Suprapubic skin (tissue), 4 donors: Measurements from ENCODE around the gene MAMDC4. TPM values are rescaled to one million over a fixed set of nuclear protein-coding genes. Genes with fewer than 3 reads are reported as not detected.

Source experiments
- DNase-seq, 2 donors: peaks; one replicate each; pipeline ENCODE4 v3.0.0-alpha.2; 2019; ENCODE audit warnings: low spot score in 2 of 2
- H3K27ac ChIP-seq: fragments of 200-600 bp; sonication (generic); one replicate; pipeline ENCODE4 v1.5.1; 2019
- H3K27me3 ChIP-seq: fragments of 200-600 bp; sonication (generic); one replicate; pipeline ENCODE4 v1.5.1; 2019
- H3K36me3 ChIP-seq: fragments of 200-600 bp; sonication (generic); one replicate; pipeline ENCODE4 v1.5.1; 2019
- H3K4me1 ChIP-seq: fragments of 200-600 bp; sonication (generic); one replicate; pipeline ENCODE4 v1.5.1; 2019
- H3K4me3 ChIP-seq: fragments of 200-600 bp; sonication (generic); one replicate; pipeline ENCODE4 v1.5.1; 2019; ENCODE audit warnings: mild to moderate bottlenecking
- H3K9me3 ChIP-seq: fragments of 200-600 bp; sonication (generic); one replicate; pipeline ENCODE4 v1.5.1; 2019
- EP300 ChIP-seq: sonication (generic); formaldehyde crosslinking; IDR thresholded peaks from one replicate; pipeline ENCODE4 v1.6.1; 2017; ENCODE audit warnings: antibody characterized with exemption
- POLR2A ChIP-seq, 2 donors: fragments of 450-650 bp; IDR thresholded peaks; one replicate each; pipeline ENCODE4 v1.6.1; 2017; ENCODE audit warnings: antibody characterized with exemption in 2 of 2, mild to moderate bottlenecking in 2 of 2, moderate library complexity in 2 of 2
- POLR2AphosphoS5 ChIP-seq, 3 donors: sonication (generic); formaldehyde crosslinking; IDR thresholded peaks; one replicate each; pipeline ENCODE4 v1.6.1; 2017; ENCODE audit warnings: antibody characterized with exemption in 3 of 3
- WGBS: methylation state at CpG from one replicate; pipeline ENCODE4 v1.1.5; 2018; 5-methylcytosine and 5-hydroxymethylcytosine counted together
- total RNA-seq, 4 donors: library from RNA; depleted of rRNA; stranded (reverse); fragments of >200 nt; gene quantifications; one replicate each; pipeline ENCODE4 v1.1.0, GENCODE V29; 2016
- TF ChIP-seq, protein P1 (sequence below), 2 donors: fragments of 200-600 bp in 1 of 2; fragments of 450-650 bp in 1 of 2; sonication (generic) in 1 of 2; IDR thresholded peaks; one replicate each; pipeline ENCODE4 v1.5.1; 2016 to 2019; ENCODE audit warnings: antibody characterized with exemption in 2 of 2, mild to moderate bottlenecking in 1 of 2, moderate library complexity in 1 of 2

Gene MAMDC4
- total RNA-seq, 4 donors from 2014 or later, result 1.3 to 3.9 (median 1.8) TPM

DNA sequence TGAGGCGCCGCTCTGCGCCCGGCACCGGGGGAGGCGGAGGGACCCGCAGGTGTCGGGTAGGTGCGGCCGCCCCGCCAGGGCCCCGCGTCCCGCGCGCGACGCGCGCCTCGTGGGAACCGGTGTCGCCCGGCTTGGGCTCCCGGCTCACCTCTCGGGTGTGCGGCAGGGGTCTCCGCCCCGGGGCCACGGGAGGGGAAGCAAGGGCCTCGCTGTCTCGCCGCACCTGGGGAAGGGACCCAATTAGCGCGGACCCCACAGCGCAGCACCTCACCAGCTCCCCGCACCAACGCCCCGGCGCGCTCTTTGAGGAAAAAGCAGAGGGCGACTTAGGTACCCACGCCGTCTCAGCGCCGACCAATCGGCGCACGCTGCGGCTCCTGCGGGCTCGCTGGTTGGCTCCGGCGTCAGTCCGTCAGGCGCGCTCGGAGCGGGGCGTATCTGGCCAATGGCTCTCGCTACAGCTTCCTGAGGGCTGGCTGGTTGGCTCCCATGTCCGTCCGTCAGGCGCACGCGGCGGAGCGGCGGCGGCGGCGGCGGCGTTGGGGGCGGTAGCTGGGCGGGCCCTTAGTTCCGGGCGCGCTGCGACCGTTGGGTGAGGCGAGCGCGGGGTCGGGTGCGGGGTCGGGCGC lies 33.9 kb downstream of the MAMDC4 start, which contains the start of gene TRAF2:
Gene TRAF2, plus strand, starts transcription at position 567 of the 629 bp plus-strand sequence. CDS start 12,225 bp downstream, outside the sequence.
- Histone ChIP-seq H3K9me3 (no peaks in the 10 kb centered on the region), H3K27ac (peak within 1 kb of the TSS; percentile 85), H3K4me1 (peaks cover 43% of the 10 kb centered on the region), H3K27me3 (no peaks in the 10 kb centered on the region), H3K4me3 (peak within 1 kb of the TSS; percentile 98), H3K36me3 (no peaks in the 10 kb centered on the region)
- DNase-seq, result peak; percentile 97 to 98
- TF ChIP-seq, protein P1, sequence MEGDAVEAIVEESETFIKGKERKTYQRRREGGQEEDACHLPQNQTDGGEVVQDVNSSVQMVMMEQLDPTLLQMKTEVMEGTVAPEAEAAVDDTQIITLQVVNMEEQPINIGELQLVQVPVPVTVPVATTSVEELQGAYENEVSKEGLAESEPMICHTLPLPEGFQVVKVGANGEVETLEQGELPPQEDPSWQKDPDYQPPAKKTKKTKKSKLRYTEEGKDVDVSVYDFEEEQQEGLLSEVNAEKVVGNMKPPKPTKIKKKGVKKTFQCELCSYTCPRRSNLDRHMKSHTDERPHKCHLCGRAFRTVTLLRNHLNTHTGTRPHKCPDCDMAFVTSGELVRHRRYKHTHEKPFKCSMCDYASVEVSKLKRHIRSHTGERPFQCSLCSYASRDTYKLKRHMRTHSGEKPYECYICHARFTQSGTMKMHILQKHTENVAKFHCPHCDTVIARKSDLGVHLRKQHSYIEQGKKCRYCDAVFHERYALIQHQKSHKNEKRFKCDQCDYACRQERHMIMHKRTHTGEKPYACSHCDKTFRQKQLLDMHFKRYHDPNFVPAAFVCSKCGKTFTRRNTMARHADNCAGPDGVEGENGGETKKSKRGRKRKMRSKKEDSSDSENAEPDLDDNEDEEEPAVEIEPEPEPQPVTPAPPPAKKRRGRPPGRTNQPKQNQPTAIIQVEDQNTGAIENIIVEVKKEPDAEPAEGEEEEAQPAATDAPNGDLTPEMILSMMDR (IDR thresholded peaks at IDR 0.05), result no peak
- peak in 1 of 3 donors; percentile 81 for TF ChIP-seq POLR2AphosphoS5 (IDR thresholded peaks at IDR 0.05)
- WGBS, result no CpG with 5 or more reads among the region's 88 CpGs

DNA sequence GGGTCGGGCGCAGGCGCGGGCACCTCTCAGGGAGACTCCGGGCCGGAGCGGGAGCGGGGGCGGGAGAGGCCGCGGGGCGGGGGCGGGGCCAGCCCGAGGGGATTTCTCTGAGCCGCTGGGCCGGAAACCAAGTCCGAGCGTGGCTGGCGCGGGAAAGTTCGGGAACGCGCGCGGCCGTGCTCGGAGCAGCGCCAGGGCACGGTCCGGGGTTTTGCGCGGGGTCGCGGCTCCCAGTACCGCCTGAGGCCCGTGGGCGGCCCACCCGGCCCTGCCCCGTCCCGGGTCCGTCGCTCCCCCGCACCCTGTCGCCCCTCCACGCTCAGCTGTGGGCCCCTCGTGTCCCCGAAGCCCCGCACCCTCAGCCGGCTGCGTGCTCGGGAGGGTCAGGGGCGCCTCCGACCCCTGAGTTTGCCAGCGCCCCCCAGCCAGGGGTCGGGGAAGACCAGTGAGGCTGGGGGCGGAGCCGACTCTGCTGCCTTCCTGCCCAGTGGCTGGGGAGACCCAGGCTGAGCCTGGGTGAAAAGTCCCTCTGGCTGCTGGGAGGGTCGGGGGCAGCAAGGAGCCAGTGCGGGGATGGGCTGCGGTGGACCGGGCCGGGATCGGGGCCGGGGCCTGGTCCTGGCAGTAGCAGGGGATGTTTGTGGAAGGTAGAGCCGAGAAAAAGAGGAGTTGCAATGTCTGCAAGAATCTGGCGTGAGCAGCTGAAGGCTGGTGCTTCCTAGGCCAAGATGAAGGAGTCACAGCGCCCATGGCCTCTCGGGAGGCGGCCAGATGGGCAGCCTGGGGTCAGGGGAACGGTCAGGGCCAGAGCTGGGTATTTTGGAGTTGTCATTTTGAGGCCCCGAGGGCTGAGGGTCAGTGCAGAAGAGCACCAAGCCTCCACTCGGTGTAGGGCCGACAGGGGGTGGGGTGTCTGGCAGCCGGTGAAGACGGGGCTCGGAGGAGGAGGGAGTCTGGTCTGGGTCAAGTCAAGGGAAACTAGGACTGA lies 34.8 kb downstream of the MAMDC4 start:
- Histone ChIP-seq H3K4me3 (peak overlapping the region; percentile 98), H3K27me3 (no peaks in the 10 kb centered on the region), H3K9me3 (no peaks in the 10 kb centered on the region), H3K4me1 (peaks cover 37% of the 10 kb centered on the region), H3K27ac (peak overlapping the region; percentile 85), H3K36me3 (no peaks in the 10 kb centered on the region)
- WGBS, result 9% methylated on average over 14 of the region's 76 CpGs
- no peak for DNase-seq
- TF ChIP-seq POLR2AphosphoS5 (IDR thresholded peaks at IDR 0.05) (no peak), POLR2A (IDR thresholded peaks at IDR 0.05) (no peak), EP300 (no peak)
- TF ChIP-seq, protein P1 (IDR thresholded peaks at IDR 0.05), result no peak

DNA sequence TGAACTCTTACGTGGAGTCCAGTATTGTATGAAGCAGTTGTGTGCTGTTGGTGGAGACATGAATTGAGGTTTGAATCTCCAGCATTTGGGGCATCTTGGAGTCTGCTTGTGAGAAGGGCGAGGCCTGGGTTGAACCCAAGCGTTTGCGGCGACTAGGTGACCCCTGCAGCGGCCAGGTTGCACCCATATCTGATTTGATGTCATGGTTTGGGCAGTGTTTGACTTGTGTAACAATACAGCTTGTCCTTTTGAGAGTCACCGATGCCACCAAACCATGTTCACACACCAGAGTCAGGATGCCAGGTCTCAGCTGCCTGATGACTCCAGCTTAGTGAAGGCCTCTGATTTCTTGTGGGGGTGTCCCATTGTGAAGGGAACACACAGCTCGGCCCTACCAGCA lies 36.3 kb downstream of the MAMDC4 start:
- no peak for DNase-seq
- Histone ChIP-seq H3K36me3 (no peaks in the 10 kb centered on the region), H3K27me3 (no peaks in the 10 kb centered on the region), H3K9me3 (no peaks in the 10 kb centered on the region), H3K4me3 (no peak overlapping the region), H3K4me1 (peaks cover 23% of the 10 kb centered on the region), H3K27ac (no peak overlapping the region)
- TF ChIP-seq, protein P1 (IDR thresholded peaks at IDR 0.05), result no peak
- no peak for TF ChIP-seq EP300
- no peak for TF ChIP-seq POLR2AphosphoS5 (IDR thresholded peaks at IDR 0.05)
- no peak for TF ChIP-seq POLR2A (IDR thresholded peaks at IDR 0.05)
- WGBS, result 44% methylated on average over 2 of the region's 8 CpGs

DNA sequence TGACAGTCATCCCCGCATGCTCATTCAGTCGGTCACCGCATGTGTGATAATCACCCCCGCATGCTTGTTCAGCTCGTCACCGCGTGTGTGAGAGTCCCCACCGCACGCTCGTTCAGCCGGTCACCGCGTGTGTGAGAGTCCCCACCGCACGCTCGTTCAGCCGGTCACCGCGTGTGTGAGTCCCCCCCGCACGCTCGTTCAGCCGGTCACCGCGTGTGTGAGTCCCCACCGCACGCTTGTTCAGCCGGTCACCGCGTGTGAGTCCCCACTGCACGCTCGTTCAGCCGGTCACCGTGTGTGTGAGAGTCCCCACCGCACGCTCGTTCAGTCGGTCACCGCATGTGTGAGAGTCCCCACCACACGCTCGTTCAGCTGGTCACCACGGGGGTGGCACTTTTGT lies 37.7 kb downstream of the MAMDC4 start:
- TF ChIP-seq EP300 (no peak), POLR2AphosphoS5 (IDR thresholded peaks at IDR 0.05) (no peak), POLR2A (IDR thresholded peaks at IDR 0.05) (no peak)
- TF ChIP-seq, protein P1 (IDR thresholded peaks at IDR 0.05), result no peak
- DNase-seq, result no peak
- WGBS, result 95% methylated on average over 42 of the region's 42 CpGs
- H3K4me1 ChIP-seq, result peaks cover 22% of the 10 kb centered on the region
- H3K9me3 ChIP-seq, result no peaks in the 10 kb centered on the region
- no peaks in the 10 kb centered on the region for H3K36me3 ChIP-seq
- no peak overlapping the region for H3K4me3 ChIP-seq
- H3K27me3 ChIP-seq, result no peaks in the 10 kb centered on the region
- no peak overlapping the region for H3K27ac ChIP-seq

DNA sequence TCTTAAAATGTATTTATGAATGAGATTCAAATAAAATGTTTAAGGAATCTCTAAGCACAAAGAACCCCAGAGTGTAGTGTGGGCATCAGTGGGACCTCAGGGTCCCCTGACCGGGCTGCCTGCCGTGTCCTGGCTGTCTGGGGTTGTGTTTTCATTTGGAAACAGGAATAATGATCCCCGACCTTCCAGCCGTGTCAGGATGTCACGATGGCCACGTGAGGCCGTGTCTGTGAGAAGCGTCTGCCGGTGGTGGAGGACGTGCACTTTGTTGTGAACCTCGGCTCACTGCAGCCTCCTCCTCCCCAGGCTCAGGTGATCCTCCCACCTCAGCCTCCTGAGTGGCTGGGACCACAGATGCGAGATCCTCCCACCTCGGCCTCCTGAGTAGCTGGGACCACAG lies 38.5 kb downstream of the MAMDC4 start:
- WGBS, result 83% methylated on average over 13 of the region's 13 CpGs
- Histone ChIP-seq H3K27ac (no peak overlapping the region), H3K36me3 (no peaks in the 10 kb centered on the region), H3K9me3 (no peaks in the 10 kb centered on the region), H3K4me1 (peaks cover 14% of the 10 kb centered on the region), H3K27me3 (no peaks in the 10 kb centered on the region), H3K4me3 (no peak overlapping the region)
- no peak for DNase-seq
- TF ChIP-seq, protein P1 (IDR thresholded peaks at IDR 0.05), result no peak
- no peak for TF ChIP-seq POLR2AphosphoS5 (IDR thresholded peaks at IDR 0.05)
- no peak for TF ChIP-seq EP300
- TF ChIP-seq POLR2A (IDR thresholded peaks at IDR 0.05), result no peak
